Measurements from ENCODE around the gene NABP1.

- no peak for TF ChIP-seq TAF1 (IDR thresholded peaks at IDR 0.05; ENCODE audit: borderline replicate concordance, low read depth, low read length)
- no peak for TF ChIP-seq POLR2A (IDR thresholded peaks at IDR 0.05; ENCODE audit: low read depth, low read length)
Observed at GRCh38 chr2:191707542-191707941, 29.6 kb downstream of the NABP1 start.
